K562 (cell line): ENCODE data around the gene GADL1. TPM values are rescaled to one million over a fixed set of nuclear protein-coding genes. Genes with fewer than 3 reads are reported as not detected.

Source experiments
- AFF1 ChIP-seq, 2 experiments: fragments of 450-650 bp; IDR thresholded peaks; 2 replicates each; pipeline ENCODE4 v1.6.1; 2018; ENCODE audit warnings: mild to moderate bottlenecking in 2 of 2, low read depth in 1 of 2; ENCODE audit not compliant: partially characterized antibody in 2 of 2
- BACH1 ChIP-seq: fragments of 200-800 bp; sonication (Bioruptor generic); IDR thresholded peaks from 2 replicates; pipeline ENCODE4 v1.6.1; 2016; ENCODE audit warnings: missing genetic modification characterization, missing compliant biosample characterization
- MYNN ChIP-seq, 2 experiments: sonication (generic); formaldehyde crosslinking in 1 of 2; IDR thresholded peaks; 2 replicates each; pipeline versions ENCODE4 v1.5.0 to v1.6.1; 2016 to 2020; ENCODE audit warnings: antibody characterized with exemption in 1 of 2, missing genetic modification reagents in 1 of 2
- RBBP5 ChIP-seq: fragments of 200-600 bp; sonication (generic); IDR thresholded peaks from 2 replicates; pipeline ENCODE4 v1.6.1; 2012; ENCODE audit warnings: borderline replicate concordance, mild to moderate bottlenecking, low read length, control low read depth, inconsistent platforms; ENCODE audit not compliant: insufficient read depth, poor library complexity, severe bottlenecking
- SNRNP70 ChIP-seq: fragments of 200-400 bp; formaldehyde crosslinking; optimal IDR thresholded peaks from 2 replicates; pipeline ENCODE3; 2017; ENCODE audit warnings: low read depth, low read length
- SRSF1 ChIP-seq: fragments of 200-400 bp; formaldehyde crosslinking; IDR thresholded peaks from 2 replicates; pipeline ENCODE4 v1.6.1; 2017; ENCODE audit warnings: mild to moderate bottlenecking, low read depth, low read length, moderate library complexity
- SRSF9 ChIP-seq: fragments of 200-400 bp; formaldehyde crosslinking; IDR thresholded peaks from 2 replicates; pipeline ENCODE4 v1.6.1; 2017; ENCODE audit warnings: low read depth, low read length, borderline replicate concordance
- THRAP3 ChIP-seq: fragments of 450-650 bp; IDR thresholded peaks from 2 replicates; pipeline ENCODE4 v1.6.1; 2016; ENCODE audit warnings: mild to moderate bottlenecking, inconsistent platforms, borderline replicate concordance
- XRCC5 ChIP-seq: fragments of 200-400 bp; formaldehyde crosslinking; IDR thresholded peaks from 2 replicates; pipeline ENCODE4 v1.6.1; 2017; ENCODE audit warnings: low read depth, mild to moderate bottlenecking, low read length
- ZNF583 ChIP-seq: fragments of 250-450 bp; sonication (Bioruptor Pico); IDR thresholded peaks from 2 replicates; pipeline ENCODE4 v1.4.0; 2020
- polyA plus RNA-seq, 8 experiments: library from polyadenylated mRNA; depleted of rRNA in 4 of 8; stranded (reverse) in 5 of 8; unstranded in 3 of 8; fragments of >200 nt; fragmentation: Nextera tagmentation in 2 of 8; fragmentation: Illumina TruSeq in 1 of 8; extraction: Ambion mirVana in 2 of 8; extraction: Trizol in 1 of 8; gene quantifications; 2 replicates each; pipeline versions ENCODE4 v1.2.1 to v1.2.3, GENCODE V29; 2011 to 2014; ENCODE audit warnings: inconsistent platforms in 1 of 8, missing spikeins in 1 of 8
- total RNA-seq, 7 experiments: library from RNA; depleted of rRNA in 6 of 7; stranded (reverse); fragments of >200 nt in 6 of 7; fragmentation: Illumina TruSeq in 2 of 7; extraction: Trizol in 2 of 7; gene quantifications; 2 replicates each; pipeline versions ENCODE4 v1.2.1 to v1.2.3, GENCODE V29; 2011 to 2021; ENCODE audit warnings: low replicate concordance in 1 of 7

The GADL1 gene
- total and polyA plus RNA-seq, 9 of the 15 experiments (the other 6 are each of a cell fraction or from before 2014, with no cell fraction given) = 0.07 TPM; not detected in 8

- TF ChIP-seq AFF1 (IDR thresholded peaks at IDR 0.05; ENCODE audit: low read depth in 1 of 2, partially characterized antibody in 2 of 2) (no peak), SNRNP70 (no peak), SRSF9 (no peak), BACH1 (tag) (no peak), SRSF1 (no peak), XRCC5 (no peak), RBBP5 (no peak), MYNN (IDR thresholded peaks at IDR 0.05) (no peak), MYNN (CRISPR knock-in tag; IDR thresholded peaks at IDR 0.05) (no peak), ZNF583 (CRISPR knock-in tag) (no peak), THRAP3 (no peak)
Observed at GRCh38 chr3:30710017-30710416, 184.4 kb downstream of the GADL1 start (continued).
